ENCODE data around the gene ACER3. TPM values are rescaled to one million over a fixed set of nuclear protein-coding genes. Genes with fewer than 3 reads are reported as not detected.
"Not testable (repeated sequence)": the region's sequence is repeated elsewhere in the genome, so short reads cannot be mapped to it uniquely, and the experiment has no call there.

Gene ACER3
- total RNA-seq, 1 donor from 2014 or later: 19.4 TPM

DNA sequence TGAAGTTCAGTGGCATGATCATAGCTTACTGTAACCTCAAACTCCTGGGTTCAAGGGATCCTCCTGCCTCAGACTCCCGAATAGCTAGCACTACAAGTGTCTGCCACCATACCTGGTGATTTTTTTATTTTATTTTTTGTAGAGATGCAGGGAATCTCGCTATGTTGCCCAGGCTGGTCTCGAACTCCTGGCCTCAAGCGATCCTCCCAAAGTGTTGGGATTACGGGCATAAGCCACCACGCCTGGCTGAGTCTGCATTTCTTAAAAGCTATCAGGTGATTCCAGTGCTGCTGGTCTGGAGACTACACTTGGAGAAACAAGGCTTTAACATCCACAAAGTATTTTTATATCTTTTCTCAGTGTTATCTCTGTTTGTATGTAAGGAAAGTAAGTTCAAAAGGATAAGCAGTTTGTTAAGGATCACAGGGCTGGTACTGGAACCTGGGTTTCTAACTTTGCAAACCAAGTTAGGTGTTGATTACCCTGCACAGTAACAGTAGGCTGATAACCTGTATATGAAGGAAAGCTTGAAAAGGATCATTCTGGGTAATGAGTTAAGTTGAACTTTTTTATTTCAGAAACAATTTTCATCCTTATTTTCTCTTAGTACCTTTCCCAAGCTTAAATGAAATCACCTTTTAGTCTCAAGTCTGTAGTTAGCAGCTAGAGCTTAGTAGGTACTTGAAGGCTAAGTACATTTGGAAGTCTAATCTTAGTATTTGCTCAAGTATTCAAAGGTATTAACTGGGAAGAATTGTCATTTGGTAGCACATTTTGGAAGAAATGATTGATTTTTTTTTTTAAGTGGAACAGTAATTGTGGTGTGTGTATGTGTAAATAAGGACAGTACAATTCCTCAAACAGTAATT, 12.5 kb downstream of the ACER3 start:
- DNase-seq (ENCODE audit: low read depth): no peak

DNA sequence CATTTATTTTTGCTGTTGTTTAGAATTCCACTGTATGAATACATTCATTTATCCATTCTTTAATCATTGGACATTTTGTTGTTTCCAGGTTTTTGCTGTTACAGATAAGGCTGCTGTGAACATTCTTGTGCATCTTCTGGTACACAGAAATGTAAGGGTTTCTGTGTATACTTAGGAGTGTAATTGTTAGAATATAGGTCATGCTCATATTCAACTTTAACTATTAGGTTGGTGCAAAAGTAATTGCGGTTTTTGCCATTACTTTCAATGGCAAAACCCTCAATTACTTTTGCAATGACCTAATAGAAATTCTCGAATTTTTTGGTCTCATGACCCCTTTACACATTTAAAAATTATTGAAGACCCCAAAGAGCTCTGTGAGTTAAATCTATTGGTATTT, 17.3 kb downstream of the ACER3 start:
- no peak for DNase-seq (ENCODE audit: low read depth)

DNA sequence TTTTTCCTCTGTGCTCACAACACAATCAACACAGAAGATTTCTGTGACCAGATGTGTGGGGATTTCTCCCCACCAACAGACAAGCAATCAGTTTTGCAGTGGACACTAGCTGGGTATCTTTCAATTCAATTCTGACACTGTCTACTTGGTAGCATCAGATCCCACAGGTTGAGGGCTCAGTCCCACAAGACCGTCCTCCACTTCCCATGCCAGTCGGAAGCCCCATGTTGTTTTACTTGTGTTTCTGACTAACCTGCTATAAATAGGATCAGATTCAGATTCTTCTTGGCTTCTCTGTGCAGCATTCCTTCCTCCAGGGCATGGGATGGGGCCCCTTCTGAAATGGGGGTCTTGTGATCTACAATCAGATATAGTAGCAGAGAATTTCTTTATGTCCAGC, 19.6 kb downstream of the ACER3 start:
- DNase-seq (ENCODE audit: low read depth): no peak

DNA sequence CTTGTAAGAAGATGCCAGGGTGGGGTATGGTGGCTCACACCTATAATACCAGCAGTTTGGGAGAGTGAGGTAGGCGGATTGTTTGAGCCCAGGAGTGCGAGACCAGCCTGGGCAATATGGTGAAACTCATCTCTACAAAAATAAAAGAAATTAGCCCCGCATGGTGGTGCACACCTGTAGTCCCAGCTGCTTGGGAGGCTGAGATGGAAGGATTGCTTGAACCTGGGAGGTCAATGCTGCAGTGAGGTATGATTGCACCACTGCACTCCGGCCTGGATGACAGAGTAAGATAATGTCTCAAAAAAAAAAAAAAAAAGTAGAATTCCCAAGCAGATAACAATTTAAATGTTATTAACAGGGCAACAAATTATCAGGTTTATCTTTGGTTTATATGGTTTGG, 20.2 kb downstream of the ACER3 start:
- no peak for DNase-seq (ENCODE audit: low read depth)

DNA sequence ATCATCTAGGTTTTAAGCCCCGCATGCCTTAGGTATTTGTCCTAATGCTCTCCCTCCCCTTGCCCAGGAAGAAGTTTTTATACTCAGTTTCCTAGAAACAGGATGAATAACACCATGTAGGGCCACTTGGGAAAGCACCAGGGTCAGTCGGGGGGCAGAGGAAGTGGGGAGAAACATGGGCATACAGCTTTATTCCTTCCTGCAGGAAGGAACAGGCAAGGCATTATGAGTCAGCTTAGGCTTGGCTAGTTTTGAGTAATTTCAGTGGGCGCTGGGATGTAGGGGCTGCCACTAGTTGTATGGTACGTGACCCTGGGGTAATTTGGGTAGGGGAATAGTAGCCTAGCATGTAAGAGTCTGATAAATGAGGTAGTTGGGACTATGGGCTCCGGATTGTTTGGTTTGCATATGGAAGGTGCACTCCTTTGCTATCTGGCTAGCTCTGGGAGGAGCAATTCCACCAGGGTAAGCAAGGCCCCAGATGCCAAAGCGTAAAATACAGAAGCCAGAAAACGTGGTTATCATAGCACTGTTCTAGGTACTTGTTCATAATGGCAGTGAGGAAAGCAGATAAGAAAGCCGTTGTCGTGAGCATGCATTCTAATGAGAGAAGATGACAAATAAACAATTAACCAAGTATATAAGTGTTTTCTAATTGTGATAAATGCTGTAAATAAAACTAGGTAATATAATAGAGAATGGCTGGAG, 24.8 kb downstream of the ACER3 start:
- peak; percentile 97 for DNase-seq (ENCODE audit: low read depth)

DNA sequence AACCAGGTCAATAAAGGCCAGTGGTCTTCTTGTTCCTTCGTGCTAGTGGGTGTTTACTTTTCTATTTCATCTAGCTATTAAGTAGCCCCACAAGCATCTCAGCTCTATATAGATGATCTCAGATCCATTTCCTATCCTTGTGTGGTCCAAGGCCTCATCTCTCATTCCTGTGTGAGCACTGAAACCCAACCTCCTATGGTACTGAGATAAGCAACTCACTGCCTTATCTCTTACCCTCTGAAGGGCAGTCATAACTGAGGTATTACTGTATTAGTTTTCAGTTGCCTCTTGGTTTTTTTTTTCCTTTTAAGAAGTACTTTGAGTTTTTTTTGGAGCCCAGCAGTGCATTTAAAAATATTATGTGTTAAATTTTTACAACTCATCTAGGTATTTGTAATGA, 28.3 kb downstream of the ACER3 start:
- DNase-seq (ENCODE audit: low read depth): no peak

DNA sequence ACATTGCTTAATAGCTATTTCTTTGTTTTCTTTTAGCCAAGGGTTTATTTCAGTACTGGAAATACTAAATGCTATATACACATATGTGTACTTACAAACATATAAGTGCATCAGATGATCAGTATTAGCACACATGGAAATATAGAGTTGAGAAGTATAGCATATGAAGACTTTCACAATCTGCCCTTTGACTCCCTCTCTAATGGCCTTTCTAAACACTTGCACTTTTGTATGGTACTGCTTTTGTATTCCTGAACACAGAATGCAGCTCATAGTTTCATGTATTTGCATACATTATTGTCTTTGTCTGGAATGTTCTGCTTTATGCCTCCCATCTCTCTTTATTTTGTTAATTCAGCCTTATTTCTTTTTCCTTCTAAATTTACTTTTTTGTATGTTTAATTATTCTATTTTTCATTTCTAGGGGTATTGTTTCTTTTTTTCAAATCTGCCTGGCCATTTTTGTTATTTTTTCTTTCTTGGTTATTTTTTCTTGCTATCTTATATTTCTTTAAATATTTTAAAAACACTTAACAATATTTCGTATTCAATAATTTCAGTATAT, 28.8 kb downstream of the ACER3 start:
- no peak for DNase-seq (ENCODE audit: low read depth)

DNA sequence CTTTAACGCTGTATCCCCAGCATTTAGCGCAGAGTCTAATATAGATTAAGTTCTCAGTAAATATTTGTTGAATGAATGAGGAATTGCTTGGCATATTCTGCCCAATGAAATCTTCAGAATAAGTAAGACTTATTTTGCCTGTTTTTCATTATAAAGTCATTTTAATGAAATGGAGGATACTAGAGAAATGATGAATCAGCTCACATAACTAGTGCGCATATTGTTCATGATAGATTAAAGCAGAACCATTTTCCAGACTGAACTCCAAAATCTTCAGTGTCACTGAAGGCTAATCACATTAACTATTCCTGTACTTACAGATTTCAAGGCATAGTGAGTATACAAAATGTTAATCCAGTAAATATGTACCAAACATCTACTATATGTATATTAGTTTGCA, 29.6 kb downstream of the ACER3 start:
- no peak for DNase-seq (ENCODE audit: low read depth)

DNA sequence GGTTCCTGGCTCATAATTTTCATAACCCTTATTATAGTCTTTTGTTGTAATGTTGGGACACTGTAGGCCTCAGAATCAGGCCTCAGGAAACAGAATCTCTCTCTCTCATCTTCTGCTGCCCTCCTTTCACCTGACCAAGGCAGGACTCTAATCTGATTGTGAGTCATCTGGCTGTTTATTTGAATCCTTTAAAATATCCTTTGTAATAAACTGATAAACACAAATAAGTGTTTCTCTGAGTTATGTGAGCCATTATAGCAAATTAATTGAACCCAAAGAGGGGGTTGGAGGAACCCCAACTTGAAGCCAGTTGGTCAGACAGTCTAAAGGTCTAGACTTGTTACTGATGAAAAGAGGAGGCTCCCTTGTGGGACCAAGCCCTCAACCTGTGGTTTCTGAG, 30.6 kb downstream of the ACER3 start:
- DNase-seq (ENCODE audit: low read depth): no peak

DNA sequence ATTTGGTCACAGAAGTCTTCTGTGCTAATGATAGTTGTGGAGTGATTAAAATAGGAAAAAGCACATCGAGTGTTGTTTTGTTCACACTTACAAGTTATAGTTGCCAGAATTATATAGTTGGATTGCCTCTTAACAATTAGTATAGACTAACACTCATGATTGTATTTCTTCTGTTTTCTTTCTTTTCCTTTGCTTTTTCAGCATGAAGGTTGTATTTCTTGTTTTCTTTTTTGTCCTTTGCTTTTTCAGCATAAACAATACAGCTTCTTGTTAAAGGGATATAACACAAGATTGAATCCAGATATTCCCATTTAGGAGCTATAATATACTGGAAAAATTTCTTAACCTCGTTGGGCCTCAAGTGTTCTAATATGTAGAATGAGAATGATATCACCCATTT, 31.1 kb downstream of the ACER3 start:
- DNase-seq (ENCODE audit: low read depth): no peak

DNA sequence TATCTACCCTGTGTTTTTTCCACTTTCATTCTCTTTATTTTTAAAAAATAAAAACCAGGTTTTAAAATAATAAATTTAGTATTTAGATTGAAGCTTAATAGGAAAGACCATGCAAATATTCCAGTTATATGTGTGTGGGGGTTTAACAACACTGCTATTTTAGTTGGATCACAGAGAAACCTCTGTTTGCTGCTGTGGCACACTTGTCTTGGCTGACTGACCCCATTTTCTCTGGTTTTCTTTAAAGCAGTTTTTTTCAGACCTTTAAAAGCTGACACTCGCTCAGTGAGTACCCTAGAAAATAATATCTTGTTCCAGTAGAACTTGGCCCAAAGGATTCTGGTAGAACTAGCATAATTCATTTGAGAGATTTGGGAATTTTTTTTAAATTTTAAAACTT, 31.6 kb downstream of the ACER3 start:
- no peak for DNase-seq (ENCODE audit: low read depth)

DNA sequence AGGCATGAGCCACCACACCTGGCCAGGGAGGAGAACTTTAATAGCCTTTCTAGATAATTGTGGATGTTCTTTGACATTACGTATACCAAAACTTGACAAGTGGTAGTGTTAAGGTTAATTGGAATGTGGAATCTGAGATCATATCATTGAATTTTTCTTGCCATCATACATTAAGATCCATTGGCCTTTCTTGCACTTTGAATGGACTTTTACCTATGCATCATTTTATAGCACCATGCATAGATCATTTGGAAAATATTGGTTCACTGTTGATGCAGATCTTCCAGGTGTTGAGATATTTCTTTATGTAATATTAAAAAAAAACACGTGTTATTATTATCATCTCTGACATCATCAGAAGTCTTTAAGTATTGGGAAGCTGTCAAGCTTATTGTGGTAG, 36.5 kb downstream of the ACER3 start:
- DNase-seq (ENCODE audit: low read depth): no peak

DNA sequence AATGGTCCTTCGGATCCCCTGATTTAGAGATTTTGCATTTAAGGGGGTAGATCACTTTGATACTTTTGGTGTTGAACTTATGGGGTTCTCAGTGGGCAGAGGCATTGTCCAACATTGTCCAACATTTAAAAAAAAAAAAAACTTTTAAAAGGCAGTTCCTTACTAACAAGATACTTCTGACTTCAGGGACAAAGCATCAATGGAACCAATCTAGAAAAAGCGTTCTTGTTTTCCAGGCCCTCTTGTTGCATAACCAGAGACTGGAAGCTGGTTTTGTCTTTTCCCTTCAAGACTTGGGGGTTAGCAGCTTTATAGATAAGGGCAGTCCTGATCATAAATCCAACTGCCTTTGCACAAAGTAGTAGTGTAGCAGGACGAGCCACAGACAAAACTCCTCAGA, 40.4 kb downstream of the ACER3 start:
- no peak for DNase-seq (ENCODE audit: low read depth)

DNA sequence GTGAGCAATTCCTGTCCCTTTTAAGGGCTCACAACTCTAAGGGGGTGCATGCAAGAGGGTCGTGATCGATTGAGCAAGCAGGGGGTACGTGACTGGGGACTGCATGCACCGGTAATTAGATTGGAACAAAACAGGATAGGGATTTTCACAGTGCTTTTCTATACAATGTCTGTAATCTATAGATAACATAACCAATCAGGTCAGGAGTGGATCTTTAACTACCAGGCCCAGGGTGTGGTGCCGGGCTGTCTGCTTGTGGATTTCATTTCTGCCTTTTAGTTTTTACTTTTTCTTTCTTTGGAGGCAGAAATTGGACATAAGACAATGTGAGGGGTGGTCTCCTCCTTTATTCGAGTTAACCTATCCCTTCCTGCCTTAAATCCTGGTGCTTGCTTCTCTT, 40.9 kb downstream of the ACER3 start:
- not testable (repeated sequence) for DNase-seq (ENCODE audit: low read depth)

DNA sequence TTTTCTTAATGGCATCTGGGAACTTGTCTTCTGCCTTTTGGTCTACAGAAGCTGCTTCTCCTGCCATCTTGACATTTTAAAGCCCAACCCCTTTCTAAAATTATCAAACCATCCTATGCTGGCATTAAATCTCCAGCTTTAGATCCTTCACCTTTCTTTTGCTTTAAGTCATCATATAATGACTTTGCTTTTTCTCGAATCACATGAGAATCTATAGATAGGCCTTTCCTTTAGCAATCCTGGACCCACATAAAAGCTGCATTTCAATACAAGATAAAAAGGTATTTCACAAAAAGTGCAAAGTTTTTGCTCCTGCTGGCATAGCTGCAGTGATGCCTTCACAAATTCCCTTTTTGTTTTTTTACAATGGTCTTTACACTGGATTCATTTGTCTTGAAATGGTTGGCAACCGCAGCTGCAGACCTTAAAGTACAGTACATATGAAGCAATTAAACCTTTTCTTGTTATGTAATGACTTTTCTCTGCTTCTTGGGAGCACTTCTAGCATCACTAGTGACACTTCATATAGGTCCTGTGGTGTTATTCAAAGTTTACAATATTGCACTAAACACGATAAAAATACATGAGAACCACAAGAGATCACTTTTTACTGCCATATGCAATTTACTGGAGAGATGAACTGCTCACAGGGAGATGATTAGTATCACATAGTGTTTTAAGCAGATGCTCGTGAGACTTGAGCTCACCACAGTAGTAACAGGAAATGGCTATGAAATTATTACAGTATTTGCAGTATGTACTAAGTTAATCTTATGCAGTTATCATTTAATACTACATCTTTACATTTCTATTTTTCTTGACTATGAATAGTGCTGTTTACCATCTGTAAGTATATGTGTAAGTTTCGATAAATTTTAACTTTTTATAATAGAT, 41.6 kb downstream of the ACER3 start:
- no peak for DNase-seq (ENCODE audit: low read depth)

DNA sequence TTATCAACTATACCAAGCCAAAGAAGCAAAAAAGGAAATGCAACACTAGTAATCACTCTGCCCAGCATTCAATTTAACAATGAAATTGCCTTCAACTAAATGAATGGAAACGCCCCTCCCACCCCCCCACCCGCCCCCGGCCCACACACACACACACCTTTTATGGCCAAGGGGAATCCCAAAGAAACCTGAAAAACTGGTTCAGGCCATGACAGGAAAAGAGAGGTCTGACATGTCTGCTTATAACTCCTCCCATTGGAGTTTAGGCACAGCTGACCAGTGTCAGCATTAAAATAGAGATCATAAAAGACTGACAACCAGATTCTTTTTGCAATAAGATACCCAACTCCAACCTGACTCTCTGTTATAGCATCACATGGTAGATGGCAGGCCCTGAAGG, 42.6 kb downstream of the ACER3 start:
- DNase-seq (ENCODE audit: low read depth): peak; percentile 19

DNA sequence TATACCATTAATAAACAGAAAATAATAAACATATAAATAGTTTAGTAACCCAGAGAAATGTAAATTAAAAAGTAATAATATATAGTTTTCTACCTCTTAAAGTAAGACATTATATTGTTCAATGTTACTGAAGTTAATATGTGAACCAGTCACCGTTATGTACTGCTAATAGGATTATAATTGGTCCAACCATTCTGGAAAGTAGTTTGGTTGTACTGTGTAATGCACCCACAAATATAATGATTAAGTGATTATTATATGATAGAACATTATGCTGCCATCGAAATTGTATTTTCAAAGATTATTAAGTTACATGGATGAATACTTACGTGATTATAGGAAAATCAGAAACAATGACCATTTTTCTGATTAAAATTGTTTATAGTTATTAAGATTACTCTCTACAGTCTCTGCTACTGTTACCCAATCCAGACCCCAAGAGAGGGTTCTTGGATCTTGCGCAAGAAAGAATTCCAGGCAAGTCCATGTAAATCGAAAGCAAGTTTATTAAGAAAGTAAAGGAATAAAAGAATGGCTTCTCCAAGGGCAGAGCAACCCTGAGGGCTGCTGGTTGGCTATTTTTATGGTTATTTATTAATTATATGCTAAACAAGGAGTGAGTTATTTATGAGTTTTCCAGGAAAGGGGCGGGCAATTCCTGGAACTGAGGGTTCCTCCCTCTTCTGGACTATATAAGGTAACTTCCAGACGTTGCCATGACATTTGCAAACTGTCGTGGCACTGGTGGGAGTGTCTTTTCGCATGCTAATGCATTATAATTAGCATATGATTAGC, 50.1 kb downstream of the ACER3 start:
- peak; percentile 92 for DNase-seq (ENCODE audit: low read depth)

DNA sequence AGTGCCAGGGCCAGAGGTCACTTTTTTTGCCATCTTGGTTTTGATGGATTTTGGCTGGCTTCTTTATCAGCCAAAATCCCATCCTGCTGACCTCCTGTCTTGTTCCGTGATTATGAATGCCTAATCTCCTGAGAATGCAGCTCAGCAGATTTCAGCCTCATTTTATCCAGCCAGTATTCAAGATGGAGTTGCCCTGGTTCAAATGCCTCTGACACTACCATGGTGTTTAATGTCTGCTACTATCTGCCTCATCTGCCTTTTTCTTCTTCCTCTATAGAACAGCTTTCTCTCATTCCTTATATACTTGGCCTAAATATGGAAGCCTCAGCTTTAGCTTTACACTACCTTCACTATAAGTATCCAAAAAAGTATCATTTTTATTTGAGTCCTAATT, 50.7 kb downstream of the ACER3 start:
- no peak for DNase-seq (ENCODE audit: low read depth)

DNA sequence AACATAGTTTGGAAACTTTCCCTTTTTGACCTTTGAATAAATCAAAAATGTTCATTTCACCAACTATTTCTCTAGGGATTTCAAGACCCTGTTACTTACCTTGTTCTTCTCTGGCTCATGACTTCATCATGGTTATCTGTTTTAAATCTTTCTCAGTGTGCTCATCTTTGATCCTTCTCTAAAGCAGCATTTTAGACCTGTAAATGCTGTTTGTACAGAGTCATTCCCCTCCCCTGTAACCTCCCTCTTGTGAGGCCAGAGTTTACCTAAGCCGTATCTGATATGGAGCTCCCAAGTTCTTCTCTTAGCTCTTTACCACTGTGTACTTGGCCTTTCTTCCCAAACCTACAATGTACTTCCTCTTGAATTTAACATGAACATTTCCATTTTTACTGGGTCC, 56.0 kb downstream of the ACER3 start:
- DNase-seq (ENCODE audit: low read depth): no peak

DNA sequence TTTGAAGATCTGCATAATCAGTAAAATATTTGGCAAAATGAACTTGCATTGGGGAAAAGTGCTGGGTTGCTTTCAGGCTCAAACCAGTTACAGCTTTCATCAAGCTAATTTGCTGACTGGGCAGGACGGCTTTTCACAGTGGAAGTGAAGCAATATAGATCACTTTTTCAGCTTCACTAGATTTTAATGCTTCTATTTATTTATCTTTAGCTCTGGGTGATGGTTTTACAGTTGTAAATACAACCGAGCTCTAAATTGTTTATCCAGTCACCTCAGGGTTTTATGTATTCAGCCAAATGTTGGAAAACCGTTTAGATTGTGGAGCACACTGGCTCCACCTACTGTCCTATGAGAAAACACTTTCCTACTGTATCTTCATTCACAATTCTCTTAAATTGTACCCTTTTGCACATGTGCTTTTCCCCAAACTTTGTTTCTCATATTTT, 58.2 kb downstream of the ACER3 start:
- peak; percentile 78 for DNase-seq (ENCODE audit: low read depth)

DNA sequence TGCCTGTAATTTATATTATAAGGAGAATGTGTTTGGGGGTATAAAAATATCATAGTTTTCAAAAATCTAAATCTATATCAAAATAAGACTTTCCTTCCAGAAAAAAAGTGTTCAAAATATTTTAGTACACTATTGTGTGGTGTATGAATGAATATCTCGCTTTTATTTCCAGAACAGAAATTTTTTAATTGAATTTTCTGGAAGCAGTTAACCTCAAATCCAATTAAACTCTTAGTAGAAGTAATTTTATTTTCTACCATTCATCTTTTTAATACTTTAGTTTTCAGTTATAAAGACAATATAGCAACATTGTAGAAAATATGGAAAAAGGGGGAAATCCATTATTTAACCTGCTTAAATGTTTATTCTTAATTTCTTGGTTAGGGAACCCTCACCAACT, 58.7 kb downstream of the ACER3 start:
- DNase-seq (ENCODE audit: low read depth): no peak
